ENCODE measurements around the gene RNF157. TPM values are rescaled to one million over a fixed set of nuclear protein-coding genes. Genes with fewer than 3 reads are reported as not detected.

Gene RNF157
- total and polyA plus RNA-seq, 10 of the 15 experiments (the other 5 are each of a cell fraction or from before 2014, with no cell fraction given) = 1.4 to 15.9 (median 9.6) TPM

GRCh38 chr17:76163919-76164318 lies 76.4 kb downstream of the RNF157 start (continued):
- TF ChIP-seq E2F8 (IDR thresholded peaks at IDR 0.05; ENCODE audit: low read depth, partially characterized antibody) (no peak), USF1 (IDR thresholded peaks at IDR 0.05; ENCODE audit: borderline replicate concordance, extremely low read length, insufficient read depth, low read depth, low read length) (no peak), ZNF24 (IDR thresholded peaks at IDR 0.05) (no peak), ZBTB33 (IDR thresholded peaks at IDR 0.05) (no peak), BCLAF1 (IDR thresholded peaks at IDR 0.05) (no peak), MEF2A (IDR thresholded peaks at IDR 0.05; ENCODE audit: insufficient read depth, low read depth, low read length) (no peak)

Data from GM12878 (cell line).